ENCODE measurements around the gene ENOX1. TPM values are rescaled to one million over a fixed set of nuclear protein-coding genes. Genes with fewer than 3 reads are reported as not detected.

ENOX1 gene
- total RNA-seq, 1 experiment from 2014 or later, result 1.5 TPM

DNA sequence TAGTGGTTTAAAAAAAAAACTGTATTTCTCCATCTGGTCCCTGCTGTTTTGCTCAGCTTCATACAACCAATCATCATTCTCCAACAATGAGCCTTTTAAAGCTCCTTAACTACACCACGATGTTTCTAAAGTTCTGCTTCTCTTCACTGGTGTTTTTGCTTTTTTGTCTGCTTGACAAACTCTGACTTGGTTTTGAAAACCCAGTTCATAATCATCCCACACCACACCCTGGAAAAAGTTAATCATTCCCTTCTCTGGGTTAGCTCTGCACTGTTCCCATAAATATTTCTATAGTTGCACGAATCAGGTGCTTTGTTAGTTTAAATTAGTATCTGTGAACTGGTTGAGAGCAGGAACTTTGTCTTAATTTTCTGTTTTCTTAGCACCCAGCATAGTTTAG lies 217.1 kb downstream of the ENOX1 start:
- no peaks in the 10 kb centered on the region for H3K27me3 Mint-ChIP-seq (ENCODE audit: unreplicated experiment)
- intact Hi-C loops (cut with micrococcal nuclease; ENCODE audit: unreplicated experiment), result loop anchor here (5.0 to 10.0 kb wide), 2 partner anchors 218 to 265 kb away; partner anchors contain the start of gene ENOX1
- no peaks in the 10 kb centered on the region for H3K9me3 Mint-ChIP-seq (ENCODE audit: low read depth, unreplicated experiment)
- no peaks in the 10 kb centered on the region for H3K36me3 Mint-ChIP-seq (ENCODE audit: insufficient read depth, unreplicated experiment)
- H3K27ac Mint-ChIP-seq (ENCODE audit: unreplicated experiment), result peak overlapping the region; percentile 53
- H3K4me3 Mint-ChIP-seq (ENCODE audit: low read depth, unreplicated experiment), result peak overlapping the region; percentile 38
- TF ChIP-seq, protein P1, sequence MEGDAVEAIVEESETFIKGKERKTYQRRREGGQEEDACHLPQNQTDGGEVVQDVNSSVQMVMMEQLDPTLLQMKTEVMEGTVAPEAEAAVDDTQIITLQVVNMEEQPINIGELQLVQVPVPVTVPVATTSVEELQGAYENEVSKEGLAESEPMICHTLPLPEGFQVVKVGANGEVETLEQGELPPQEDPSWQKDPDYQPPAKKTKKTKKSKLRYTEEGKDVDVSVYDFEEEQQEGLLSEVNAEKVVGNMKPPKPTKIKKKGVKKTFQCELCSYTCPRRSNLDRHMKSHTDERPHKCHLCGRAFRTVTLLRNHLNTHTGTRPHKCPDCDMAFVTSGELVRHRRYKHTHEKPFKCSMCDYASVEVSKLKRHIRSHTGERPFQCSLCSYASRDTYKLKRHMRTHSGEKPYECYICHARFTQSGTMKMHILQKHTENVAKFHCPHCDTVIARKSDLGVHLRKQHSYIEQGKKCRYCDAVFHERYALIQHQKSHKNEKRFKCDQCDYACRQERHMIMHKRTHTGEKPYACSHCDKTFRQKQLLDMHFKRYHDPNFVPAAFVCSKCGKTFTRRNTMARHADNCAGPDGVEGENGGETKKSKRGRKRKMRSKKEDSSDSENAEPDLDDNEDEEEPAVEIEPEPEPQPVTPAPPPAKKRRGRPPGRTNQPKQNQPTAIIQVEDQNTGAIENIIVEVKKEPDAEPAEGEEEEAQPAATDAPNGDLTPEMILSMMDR (IDR thresholded peaks at IDR 0.05; ENCODE audit: unreplicated experiment), result no peak
- peaks cover 54% of the 10 kb centered on the region for H3K4me1 Mint-ChIP-seq (ENCODE audit: low read depth, unreplicated experiment)
- no peak for DNase-seq
- no TSS peak for BruUV-seq (replicated peaks)
- CTCF ChIA-PET, result interaction anchor here (0.6 to 0.7 kb wide), 2 partner anchors 34 to 769 kb away, joined by 3 read pairs; no protein-coding TSS in a partner anchor

DNA sequence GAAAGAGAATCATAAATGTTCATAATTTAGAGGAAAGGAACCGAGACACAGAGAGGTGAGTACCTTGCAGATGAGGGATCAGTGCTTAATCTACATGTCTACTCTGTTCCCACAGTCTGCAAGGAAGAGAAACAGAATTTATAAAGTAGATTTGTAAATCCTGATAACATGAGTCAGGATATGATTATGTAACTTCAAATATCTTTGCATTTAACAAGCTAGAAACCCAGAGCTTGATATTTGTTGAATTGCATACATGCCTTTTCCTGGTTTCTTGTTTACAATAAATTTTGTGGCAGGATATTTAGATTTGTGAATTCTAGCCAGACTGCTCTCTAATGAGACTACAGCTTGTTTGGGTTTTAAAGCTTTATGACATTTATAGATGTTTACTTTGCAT lies 219.2 kb downstream of the ENOX1 start:
- no peak for DNase-seq
- H3K36me3 Mint-ChIP-seq (ENCODE audit: insufficient read depth, unreplicated experiment), result no peaks in the 10 kb centered on the region
- no peaks in the 10 kb centered on the region for H3K27me3 Mint-ChIP-seq (ENCODE audit: unreplicated experiment)
- TF ChIP-seq, protein P1 (IDR thresholded peaks at IDR 0.05; ENCODE audit: unreplicated experiment), result no peak
- H3K27ac Mint-ChIP-seq (ENCODE audit: unreplicated experiment), result no peak overlapping the region
- no peak overlapping the region for H3K4me3 Mint-ChIP-seq (ENCODE audit: low read depth, unreplicated experiment)
- BruUV-seq (replicated peaks), result no TSS peak
- CTCF ChIA-PET, result interaction anchor here (0.6 kb wide), 1 partner anchor 21 kb away, joined by 4 read pairs; no protein-coding TSS in a partner anchor
- peaks cover 41% of the 10 kb centered on the region for H3K4me1 Mint-ChIP-seq (ENCODE audit: low read depth, unreplicated experiment)
- H3K9me3 Mint-ChIP-seq (ENCODE audit: low read depth, unreplicated experiment), result no peaks in the 10 kb centered on the region
- intact Hi-C loops (cut with micrococcal nuclease; ENCODE audit: unreplicated experiment), result loop anchor here (5.0 kb wide), 1 partner anchor 220 kb away; the partner anchor contains the start of gene ENOX1

DNA sequence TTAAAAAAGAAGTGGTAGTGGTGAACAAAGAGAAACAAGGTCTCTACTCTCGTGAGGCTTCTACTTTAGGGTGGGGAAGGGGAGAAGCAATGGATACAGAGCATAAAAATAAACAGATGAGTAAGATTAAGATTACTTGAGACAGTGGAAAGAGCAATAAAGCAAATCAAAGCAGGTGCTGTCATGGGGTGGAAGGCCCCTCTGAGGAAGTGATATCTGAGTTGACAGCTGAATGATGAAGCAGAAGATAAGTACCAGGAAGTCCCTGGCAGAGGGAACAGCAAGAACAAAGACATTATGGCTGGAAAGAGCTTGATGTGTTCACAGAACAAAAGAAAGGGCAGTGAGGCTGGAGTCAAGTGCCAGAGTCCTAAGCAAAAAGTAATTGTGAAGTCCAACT lies 221.8 kb downstream of the ENOX1 start:
- no peak for DNase-seq
- no peak overlapping the region for H3K4me3 Mint-ChIP-seq (ENCODE audit: low read depth, unreplicated experiment)
- no TSS peak for BruUV-seq (replicated peaks)
- intact Hi-C loops (cut with micrococcal nuclease; ENCODE audit: unreplicated experiment), result loop anchor here (5.0 kb wide), 1 partner anchor 222 kb away; the partner anchor contains the start of gene ENOX1
- no peaks in the 10 kb centered on the region for H3K27me3 Mint-ChIP-seq (ENCODE audit: unreplicated experiment)
- no peak overlapping the region for H3K27ac Mint-ChIP-seq (ENCODE audit: unreplicated experiment)
- H3K36me3 Mint-ChIP-seq (ENCODE audit: insufficient read depth, unreplicated experiment), result no peaks in the 10 kb centered on the region
- CTCF ChIA-PET, result no interaction called here
- TF ChIP-seq, protein P1 (IDR thresholded peaks at IDR 0.05; ENCODE audit: unreplicated experiment), result no peak
- H3K9me3 Mint-ChIP-seq (ENCODE audit: low read depth, unreplicated experiment), result no peaks in the 10 kb centered on the region
- peaks cover 25% of the 10 kb centered on the region for H3K4me1 Mint-ChIP-seq (ENCODE audit: low read depth, unreplicated experiment)

DNA sequence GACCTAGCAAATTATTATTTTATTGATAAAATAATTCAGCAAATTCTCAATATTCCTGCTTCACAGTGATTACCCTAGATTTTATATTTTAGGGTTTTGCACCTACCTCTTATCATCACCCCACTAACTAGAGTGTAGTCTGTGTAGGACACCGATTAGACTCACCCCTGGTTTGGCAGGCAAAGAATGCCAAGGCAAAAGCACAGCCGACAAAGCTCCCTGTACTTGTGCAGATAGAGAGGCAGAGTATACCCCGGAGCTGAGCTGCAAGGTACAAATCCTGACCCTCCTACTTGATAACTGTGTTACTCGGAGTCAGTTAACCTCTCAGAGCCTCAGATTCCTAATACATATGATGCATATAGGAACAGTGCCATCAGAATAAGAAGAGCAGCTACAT lies 225.7 kb downstream of the ENOX1 start:
- intact Hi-C loops (cut with micrococcal nuclease; ENCODE audit: unreplicated experiment), result no loop called here
- no TSS peak for BruUV-seq (replicated peaks)
- no peak overlapping the region for H3K27ac Mint-ChIP-seq (ENCODE audit: unreplicated experiment)
- no peaks in the 10 kb centered on the region for H3K27me3 Mint-ChIP-seq (ENCODE audit: unreplicated experiment)
- no peaks in the 10 kb centered on the region for H3K9me3 Mint-ChIP-seq (ENCODE audit: low read depth, unreplicated experiment)
- no peak for DNase-seq
- no peak overlapping the region for H3K4me3 Mint-ChIP-seq (ENCODE audit: low read depth, unreplicated experiment)
- H3K4me1 Mint-ChIP-seq (ENCODE audit: low read depth, unreplicated experiment), result peaks cover 12% of the 10 kb centered on the region
- TF ChIP-seq, protein P1 (IDR thresholded peaks at IDR 0.05; ENCODE audit: unreplicated experiment), result no peak
- CTCF ChIA-PET, result no interaction called here
- no peaks in the 10 kb centered on the region for H3K36me3 Mint-ChIP-seq (ENCODE audit: insufficient read depth, unreplicated experiment)
